Stomach (tissue), 4 donors: ENCODE results near the gene C17orf100.

Experiments
- CTCF ChIP-seq, 7 experiments: fragments of 450-650 bp in 4 of 7; fragments of 200-600 bp in 3 of 7; sonication (generic) in 3 of 7; IDR thresholded peaks; one replicate each; pipeline ENCODE4 v1.5.1; 2016 to 2019; ENCODE audit warnings: antibody characterized with exemption in 7 of 7, control low read depth in 2 of 7, mild to moderate bottlenecking in 1 of 7
- POLR2A ChIP-seq, 4 donors: fragments of 450-650 bp; IDR thresholded peaks; one replicate each; pipeline ENCODE4 v1.6.1; 2016; ENCODE audit warnings: antibody characterized with exemption in 4 of 4, control low read depth in 2 of 4, mild to moderate bottlenecking in 1 of 4, moderate library complexity in 1 of 4

- no peak for TF ChIP-seq CTCF (IDR thresholded peaks at IDR 0.05)
- TF ChIP-seq POLR2A (IDR thresholded peaks at IDR 0.05): no peak
These were observed 13.3 kb upstream of the C17orf100 start for GRCh38 chr17:6638046-6638908.
